ENCODE results near the gene NLK.
"Not testable (repeated sequence)": the region's sequence is repeated elsewhere in the genome, so short reads cannot be mapped to it uniquely, and the experiment has no call there.

NLK gene

GRCh38 chr17:28090551-28090950 is 48.1 kb downstream of the NLK start:
- H3K4me1 ChIP-seq (ENCODE audit: control extremely low read depth in 1 of 4, control insufficient read depth in 4 of 4, insufficient read depth in 4 of 4, low read length in 3 of 4): no peaks in the 10 kb centered on the region
- DNase-seq: no peak
- WGBS (ENCODE audit: insufficient coverage): 100% methylated on average over 3 of the region's 4 CpGs
- H3K27ac ChIP-seq (ENCODE audit: insufficient read depth in 1 of 2, low read depth in 1 of 2, low read length in 2 of 2, poor library complexity in 1 of 2, severe bottlenecking in 2 of 2): no peak overlapping the region
- H3K4me3 ChIP-seq (ENCODE audit: control insufficient read depth in 1 of 7, extremely low read depth in 1 of 7, insufficient read depth in 4 of 7, low read depth in 2 of 7, low read length in 6 of 7): no peak overlapping the region
- POLR2A ChIA-PET: no interaction called here
- CTCF ChIA-PET: no interaction called here
- H3K36me3 ChIP-seq (ENCODE audit: control insufficient read depth in 4 of 4, insufficient read depth in 4 of 4, low read length in 3 of 4): no peaks in the 10 kb centered on the region
- H3K9me3 ChIP-seq (ENCODE audit: control extremely low read depth in 1 of 5, control insufficient read depth in 4 of 5, insufficient read depth in 2 of 5, low read depth in 1 of 5, low read length in 4 of 5): no peaks in the 10 kb centered on the region
- no peaks in the 10 kb centered on the region for H3K27me3 ChIP-seq (replicated peaks in 2 of 5; ENCODE audit: control insufficient read depth in 4 of 5, insufficient read depth in 5 of 5, low read length in 4 of 5)

DNA sequence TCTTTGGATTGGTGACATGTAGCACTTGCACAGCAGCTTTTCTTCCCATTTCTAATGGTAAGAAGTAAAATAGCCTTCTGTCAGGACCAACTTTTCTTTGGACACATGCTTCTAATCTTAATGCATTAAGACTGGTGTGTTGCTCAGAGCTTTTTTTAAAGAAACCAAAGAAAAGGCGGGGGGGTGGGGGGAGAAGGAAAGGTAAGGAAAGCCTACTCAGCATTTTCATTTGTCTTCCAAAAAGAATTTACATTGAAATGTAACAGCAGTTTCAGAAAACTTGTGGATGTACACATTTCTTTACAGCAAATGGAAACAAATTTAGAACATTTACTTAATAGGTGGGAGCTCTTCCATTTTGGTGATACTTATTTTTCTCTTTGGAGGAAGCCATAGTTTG is 49.6 kb downstream of the NLK start:
- Histone ChIP-seq H3K36me3 (ENCODE audit: control insufficient read depth in 4 of 4, insufficient read depth in 4 of 4, low read length in 3 of 4) (no peaks in the 10 kb centered on the region), H3K27me3 (replicated peaks in 2 of 5; ENCODE audit: control insufficient read depth in 4 of 5, insufficient read depth in 5 of 5, low read length in 4 of 5) (no peaks in the 10 kb centered on the region), H3K4me1 (ENCODE audit: control extremely low read depth in 1 of 4, control insufficient read depth in 4 of 4, insufficient read depth in 4 of 4, low read length in 3 of 4) (peaks cover 0 to under 1% (median 0%) of the 10 kb centered on the region in 4 experiments), H3K27ac (ENCODE audit: insufficient read depth in 1 of 2, low read depth in 1 of 2, low read length in 2 of 2, poor library complexity in 1 of 2, severe bottlenecking in 2 of 2) (no peak overlapping the region), H3K4me3 (ENCODE audit: control insufficient read depth in 1 of 7, extremely low read depth in 1 of 7, insufficient read depth in 4 of 7, low read depth in 2 of 7, low read length in 6 of 7) (no peak overlapping the region), H3K9me3 (ENCODE audit: control extremely low read depth in 1 of 5, control insufficient read depth in 4 of 5, insufficient read depth in 2 of 5, low read depth in 1 of 5, low read length in 4 of 5) (no peaks in the 10 kb centered on the region)
- no peak for DNase-seq
- ChIA-PET CTCF (interaction anchor here (0.7 to 0.9 kb wide), 3 partner anchors 10 to 286 kb away, joined by 3 read pairs; no protein-coding TSS in a partner anchor), POLR2A (no interaction called here)
- WGBS (ENCODE audit: insufficient coverage): no CpG with 5 or more reads among the region's 1 CpG

GRCh38 chr17:28093999-28094716 is 51.7 kb downstream of the NLK start:
- Histone ChIP-seq H3K9me3 (ENCODE audit: control extremely low read depth in 1 of 5, control insufficient read depth in 4 of 5, insufficient read depth in 2 of 5, low read depth in 1 of 5, low read length in 4 of 5) (no peaks in the 10 kb centered on the region), H3K27ac (ENCODE audit: insufficient read depth in 1 of 2, low read depth in 1 of 2, low read length in 2 of 2, poor library complexity in 1 of 2, severe bottlenecking in 2 of 2) (no peak overlapping the region), H3K36me3 (ENCODE audit: control insufficient read depth in 4 of 4, insufficient read depth in 4 of 4, low read length in 3 of 4) (no peaks in the 10 kb centered on the region), H3K4me3 (ENCODE audit: control insufficient read depth in 1 of 7, extremely low read depth in 1 of 7, insufficient read depth in 4 of 7, low read depth in 2 of 7, low read length in 6 of 7) (no peak overlapping the region), H3K27me3 (replicated peaks in 2 of 5; ENCODE audit: control insufficient read depth in 4 of 5, insufficient read depth in 5 of 5, low read length in 4 of 5) (no peaks in the 10 kb centered on the region), H3K4me1 (ENCODE audit: control extremely low read depth in 1 of 4, control insufficient read depth in 4 of 4, insufficient read depth in 4 of 4, low read length in 3 of 4) (peaks cover 0 to 4% (median 2%) of the 10 kb centered on the region in 4 experiments)
- POLR2A ChIA-PET: interaction anchor here (0.5 kb wide), 1 partner anchor 23 kb away, joined by 3 read pairs; no protein-coding TSS in a partner anchor
- CTCF ChIA-PET: interaction anchor here (1.2 to 1.6 kb wide), 3 partner anchors 11 to 201 kb away, joined by 3 to 5 read pairs (median 3); partner anchors contain the start of gene LYRM9
- WGBS (ENCODE audit: insufficient coverage): 100% methylated on average over 2 of the region's 4 CpGs
- no peak for DNase-seq

DNA sequence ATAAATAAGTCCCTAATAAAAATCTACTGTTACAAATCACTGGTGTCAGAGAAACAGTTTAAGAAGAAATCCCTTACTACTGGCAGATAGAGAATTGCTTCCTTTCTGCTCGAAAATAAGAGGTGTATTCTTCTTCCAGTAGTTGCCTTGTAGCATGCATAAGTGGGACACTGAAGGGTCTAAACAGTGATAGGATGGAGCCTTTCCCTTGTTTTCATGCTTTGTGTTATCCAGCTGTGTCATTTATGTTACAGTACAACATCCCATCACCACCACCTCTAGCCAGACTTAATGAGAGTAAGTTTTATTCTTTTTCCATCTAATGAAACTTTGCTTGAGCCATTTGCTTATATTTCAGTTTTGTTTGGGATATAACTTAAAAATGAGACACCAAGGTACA is 54.3 kb downstream of the NLK start:
- WGBS (ENCODE audit: insufficient coverage): no CpG with 5 or more reads among the region's 1 CpG
- Histone ChIP-seq H3K27me3 (replicated peaks in 2 of 5; ENCODE audit: control insufficient read depth in 4 of 5, insufficient read depth in 5 of 5, low read length in 4 of 5) (no peaks in the 10 kb centered on the region), H3K27ac (ENCODE audit: insufficient read depth in 1 of 2, low read depth in 1 of 2, low read length in 2 of 2, poor library complexity in 1 of 2, severe bottlenecking in 2 of 2) (no peak overlapping the region), H3K9me3 (ENCODE audit: control extremely low read depth in 1 of 5, control insufficient read depth in 4 of 5, insufficient read depth in 2 of 5, low read depth in 1 of 5, low read length in 4 of 5) (no peaks in the 10 kb centered on the region), H3K4me1 (ENCODE audit: control extremely low read depth in 1 of 4, control insufficient read depth in 4 of 4, insufficient read depth in 4 of 4, low read length in 3 of 4) (peaks cover 0 to 4% (median 2%) of the 10 kb centered on the region in 4 experiments), H3K4me3 (ENCODE audit: control insufficient read depth in 1 of 7, extremely low read depth in 1 of 7, insufficient read depth in 4 of 7, low read depth in 2 of 7, low read length in 6 of 7) (no peak overlapping the region), H3K36me3 (ENCODE audit: control insufficient read depth in 4 of 4, insufficient read depth in 4 of 4, low read length in 3 of 4) (peaks cover 0 to 5% (median 1%) of the 10 kb centered on the region in 4 experiments)
- no peak for DNase-seq
- CTCF ChIA-PET: no interaction called here
- POLR2A ChIA-PET: no interaction called here

- WGBS (ENCODE audit: insufficient coverage): no CpG with 5 or more reads among the region's 1 CpG
- Histone ChIP-seq H3K27ac (ENCODE audit: insufficient read depth in 1 of 2, low read depth in 1 of 2, low read length in 2 of 2, poor library complexity in 1 of 2, severe bottlenecking in 2 of 2) (no peak overlapping the region), H3K4me3 (ENCODE audit: control insufficient read depth in 1 of 7, extremely low read depth in 1 of 7, insufficient read depth in 4 of 7, low read depth in 2 of 7, low read length in 6 of 7) (no peak overlapping the region), H3K4me1 (ENCODE audit: control extremely low read depth in 1 of 4, control insufficient read depth in 4 of 4, insufficient read depth in 4 of 4, low read length in 3 of 4) (peaks cover 0 to 4% (median 2%) of the 10 kb centered on the region in 4 experiments), H3K9me3 (ENCODE audit: control extremely low read depth in 1 of 5, control insufficient read depth in 4 of 5, insufficient read depth in 2 of 5, low read depth in 1 of 5, low read length in 4 of 5) (no peaks in the 10 kb centered on the region), H3K36me3 (ENCODE audit: control insufficient read depth in 4 of 4, insufficient read depth in 4 of 4, low read length in 3 of 4) (peaks cover 0 to 5% (median 1%) of the 10 kb centered on the region in 4 experiments), H3K27me3 (replicated peaks in 2 of 5; ENCODE audit: control insufficient read depth in 4 of 5, insufficient read depth in 5 of 5, low read length in 4 of 5) (no peaks in the 10 kb centered on the region)
- DNase-seq: no peak
- ChIA-PET CTCF (no interaction called here), POLR2A (no interaction called here)
These were observed 54.8 kb downstream of the NLK start for GRCh38 chr17:28097254-28097653.

DNA sequence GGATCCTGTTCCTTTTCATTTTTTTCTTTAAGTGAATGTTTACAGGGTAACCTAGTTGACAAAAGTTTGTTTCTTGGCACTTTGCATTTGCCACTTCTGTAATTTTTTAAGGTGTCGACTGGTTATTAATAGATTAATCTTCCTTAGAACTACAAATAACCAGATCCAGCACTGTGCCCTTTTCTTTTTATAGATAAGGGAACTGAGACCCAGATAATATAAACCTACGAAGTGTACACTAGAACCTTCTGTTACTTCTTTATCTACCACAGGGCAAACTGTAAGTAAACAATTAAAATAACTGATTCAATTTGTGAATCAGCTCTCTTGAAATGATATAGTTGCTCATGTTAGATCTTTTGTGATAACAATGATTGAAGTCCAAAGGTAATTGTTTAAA is 55.4 kb downstream of the NLK start:
- Histone ChIP-seq H3K4me3 (ENCODE audit: control insufficient read depth in 1 of 7, extremely low read depth in 1 of 7, insufficient read depth in 4 of 7, low read depth in 2 of 7, low read length in 6 of 7) (no peak overlapping the region), H3K36me3 (ENCODE audit: control insufficient read depth in 4 of 4, insufficient read depth in 4 of 4, low read length in 3 of 4) (peaks cover 0 to 5% (median 1%) of the 10 kb centered on the region in 4 experiments), H3K4me1 (ENCODE audit: control extremely low read depth in 1 of 4, control insufficient read depth in 4 of 4, insufficient read depth in 4 of 4, low read length in 3 of 4) (peaks cover 0 to 4% (median 2%) of the 10 kb centered on the region in 4 experiments), H3K27ac (ENCODE audit: insufficient read depth in 1 of 2, low read depth in 1 of 2, low read length in 2 of 2, poor library complexity in 1 of 2, severe bottlenecking in 2 of 2) (no peak overlapping the region), H3K9me3 (ENCODE audit: control extremely low read depth in 1 of 5, control insufficient read depth in 4 of 5, insufficient read depth in 2 of 5, low read depth in 1 of 5, low read length in 4 of 5) (no peaks in the 10 kb centered on the region), H3K27me3 (replicated peaks in 2 of 5; ENCODE audit: control insufficient read depth in 4 of 5, insufficient read depth in 5 of 5, low read length in 4 of 5) (no peaks in the 10 kb centered on the region)
- ChIA-PET CTCF (no interaction called here), POLR2A (no interaction called here)
- WGBS (ENCODE audit: insufficient coverage): no CpG with 5 or more reads among the region's 2 CpGs
- peak in 2 of 3 donors; percentile 22 to 46 for DNase-seq

- H3K27ac ChIP-seq (ENCODE audit: insufficient read depth in 1 of 2, low read depth in 1 of 2, low read length in 2 of 2, poor library complexity in 1 of 2, severe bottlenecking in 2 of 2); H3K4me1 ChIP-seq (ENCODE audit: control extremely low read depth in 1 of 4, control insufficient read depth in 4 of 4, insufficient read depth in 4 of 4, low read length in 3 of 4); H3K36me3 ChIP-seq (ENCODE audit: control insufficient read depth in 4 of 4, insufficient read depth in 4 of 4, low read length in 3 of 4); CTCF ChIA-PET; H3K9me3 ChIP-seq (ENCODE audit: control extremely low read depth in 1 of 5, control insufficient read depth in 4 of 5, insufficient read depth in 2 of 5, low read depth in 1 of 5, low read length in 4 of 5); POLR2A ChIA-PET; DNase-seq; H3K4me3 ChIP-seq (ENCODE audit: control insufficient read depth in 1 of 7, extremely low read depth in 1 of 7, insufficient read depth in 4 of 7, low read depth in 2 of 7, low read length in 6 of 7); H3K27me3 ChIP-seq (replicated peaks in 2 of 5; ENCODE audit: control insufficient read depth in 4 of 5, insufficient read depth in 5 of 5, low read length in 4 of 5): not testable (repeated sequence)
- WGBS (ENCODE audit: insufficient coverage): 100% methylated on average over 5 of the region's 12 CpGs
These were observed 56.1 kb downstream of the NLK start for GRCh38 chr17:28098591-28098990.

All from common myeloid progenitor, CD34-positive (primary cell).